HG03342 (cell line): ENCODE data around the gene CORO6.

Source experiments
- ATAC-seq: cut with Tn5 transposase; IDR thresholded peaks from one replicate; pipeline ENCODE4 v1.9.1; 2021; ENCODE audit warnings: mild to moderate bottlenecking, moderate library complexity; ENCODE audit not compliant: unreplicated experiment

Gene CORO6

GRCh38 chr17:29613856-29614255, 8.9 kb downstream of the CORO6 start:
- ATAC-seq: no peak

GRCh38 chr17:29613352-29613837, 9.3 kb downstream of the CORO6 start:
- no peak for ATAC-seq

GRCh38 chr17:29612404-29613280, 10.1 kb downstream of the CORO6 start:
- ATAC-seq: no peak

- no peak for ATAC-seq
These were observed 10.7 kb downstream of the CORO6 start for GRCh38 chr17:29612094-29612403.

GRCh38 chr17:29611351-29612093, 11.2 kb downstream of the CORO6 start:
- ATAC-seq: no peak

GRCh38 chr17:29610395-29610794, 12.3 kb downstream of the CORO6 start:
- ATAC-seq: no peak

GRCh38 chr17:29608986-29609385, 13.7 kb downstream of the CORO6 start:
- ATAC-seq: no peak

- ATAC-seq: no peak
These were observed 15.0 kb downstream of the CORO6 start for GRCh38 chr17:29607557-29608195.

GRCh38 chr17:29603109-29603674, 19.5 kb downstream of the CORO6 start:
- no peak for ATAC-seq

- no peak for ATAC-seq
These were observed 25.1 kb downstream of the CORO6 start for GRCh38 chr17:29597361-29598172.

GRCh38 chr17:29596811-29597210, 25.9 kb downstream of the CORO6 start:
- ATAC-seq: no peak

GRCh38 chr17:29595943-29596774, 26.6 kb downstream of the CORO6 start:
- ATAC-seq: no peak

- ATAC-seq: no peak
These were observed 27.4 kb downstream of the CORO6 start for GRCh38 chr17:29595107-29595942.

- no peak for ATAC-seq
These were observed 28.1 kb downstream of the CORO6 start for GRCh38 chr17:29594519-29595090.

- no peak for ATAC-seq
These were observed 28.9 kb downstream of the CORO6 start for GRCh38 chr17:29593591-29594518.

GRCh38 chr17:29592850-29593551, 29.7 kb downstream of the CORO6 start, which contains the start of gene ANKRD13B:
ANKRD13B (plus strand) TSS chr17:29593132; CDS start chr17:29593622, 490 bp downstream.
- ATAC-seq: no peak
